HG03354 (cell line): ENCODE data around the gene NFIB.

Source experiments
- ATAC-seq: cut with Tn5 transposase; IDR thresholded peaks from one replicate; pipeline ENCODE4 v1.9.1; 2021; ENCODE audit warnings: mild to moderate bottlenecking; ENCODE audit not compliant: unreplicated experiment, poor library complexity, severe bottlenecking

The NFIB gene

DNA sequence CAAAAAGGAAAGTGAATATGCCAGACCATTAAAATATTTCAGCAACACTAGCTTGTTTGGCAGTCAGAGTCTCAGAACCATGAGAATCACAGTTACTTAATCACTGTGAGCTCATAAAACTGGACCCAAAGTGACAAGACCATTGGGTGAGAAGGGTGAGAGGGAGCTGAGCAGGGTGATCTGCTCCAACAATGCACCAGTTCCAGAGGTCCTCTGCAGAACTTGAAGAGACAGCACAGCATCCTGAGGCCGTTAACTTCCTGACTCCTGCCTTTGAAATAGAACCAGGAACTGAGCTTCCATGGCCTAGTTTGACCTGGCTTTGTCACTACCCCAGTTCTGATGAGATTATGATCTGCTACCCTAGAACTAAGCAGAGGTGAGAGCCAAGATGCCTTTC, 57.4 kb downstream of the NFIB start:
- no peak for ATAC-seq

DNA sequence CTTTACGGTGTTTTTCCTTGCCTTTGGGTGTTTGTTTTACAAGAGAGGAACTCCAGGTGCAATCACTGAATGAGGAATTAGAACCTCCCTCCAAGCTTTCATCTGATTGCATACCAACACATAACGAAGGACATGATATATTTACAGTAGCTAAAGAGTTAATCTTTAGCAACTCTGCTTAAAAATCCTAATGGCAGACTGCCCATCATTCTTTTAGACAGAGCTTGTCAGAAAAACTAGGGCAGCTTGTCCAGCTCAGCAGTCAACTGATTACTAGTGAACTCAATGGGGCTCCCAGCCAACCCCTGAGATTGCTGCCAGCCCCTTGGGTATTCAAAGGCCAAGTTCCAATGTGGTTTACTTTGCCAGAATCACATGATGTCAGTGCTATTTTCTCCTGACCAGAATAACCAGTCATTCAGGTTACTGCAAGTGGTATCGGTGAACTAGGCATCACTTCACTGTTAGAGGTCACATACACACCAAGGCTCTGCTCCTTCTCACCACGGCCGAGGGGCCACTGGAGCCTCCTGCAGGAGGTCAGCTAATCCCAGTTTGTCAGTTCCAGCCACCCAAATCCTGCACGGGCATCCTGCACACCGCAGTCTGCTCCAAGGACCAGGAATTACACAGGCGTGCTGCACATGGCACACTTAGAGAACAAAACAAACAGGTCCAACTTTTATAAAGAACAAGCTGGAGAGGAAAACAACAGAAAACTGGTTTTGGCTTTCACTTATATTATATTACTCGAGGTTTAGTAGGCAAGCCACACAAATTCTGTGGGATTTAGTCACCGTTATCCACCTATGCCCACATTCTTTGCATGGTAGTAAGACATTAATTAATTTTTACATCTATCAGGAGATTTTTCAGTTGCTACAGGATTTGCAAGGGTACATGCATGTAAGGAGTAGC, 62.5 kb downstream of the NFIB start:
- ATAC-seq = no peak

DNA sequence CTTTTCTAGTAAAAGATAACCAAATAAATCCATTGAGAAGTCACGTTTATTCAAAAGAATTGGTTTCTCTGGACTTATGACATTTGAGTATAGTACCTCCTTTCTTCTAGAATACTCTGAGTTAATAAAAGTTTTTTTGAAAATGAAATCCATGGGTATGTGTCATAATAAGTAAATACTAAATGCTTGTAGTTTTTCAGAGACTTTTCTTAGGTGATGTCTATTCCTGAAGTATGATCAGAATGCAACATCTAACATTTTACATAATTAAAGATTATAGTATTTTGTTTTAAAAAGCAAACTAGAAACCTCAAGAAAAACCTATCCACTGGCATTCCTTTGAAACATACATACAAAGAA, 63.2 kb downstream of the NFIB start:
- no peak for ATAC-seq

DNA sequence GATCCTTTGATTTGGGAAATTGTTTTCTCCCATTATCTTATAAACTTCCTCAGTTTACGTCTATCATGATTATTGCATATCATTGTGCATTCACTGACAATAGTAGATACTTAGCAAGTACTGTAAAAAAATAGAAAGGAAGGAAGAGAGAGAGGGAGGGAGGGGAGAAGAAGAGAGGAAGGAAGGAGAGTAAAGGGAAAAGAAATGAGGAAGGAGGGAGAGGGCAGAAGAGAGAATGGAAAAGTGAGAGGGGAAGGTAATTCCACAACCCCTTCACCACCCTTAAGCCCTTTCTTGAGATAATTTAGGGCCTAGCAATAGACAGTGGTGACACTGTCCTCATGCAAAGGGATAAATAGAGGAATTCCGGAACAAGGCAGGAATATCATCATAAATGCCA, 64.4 kb downstream of the NFIB start:
- ATAC-seq = no peak

DNA sequence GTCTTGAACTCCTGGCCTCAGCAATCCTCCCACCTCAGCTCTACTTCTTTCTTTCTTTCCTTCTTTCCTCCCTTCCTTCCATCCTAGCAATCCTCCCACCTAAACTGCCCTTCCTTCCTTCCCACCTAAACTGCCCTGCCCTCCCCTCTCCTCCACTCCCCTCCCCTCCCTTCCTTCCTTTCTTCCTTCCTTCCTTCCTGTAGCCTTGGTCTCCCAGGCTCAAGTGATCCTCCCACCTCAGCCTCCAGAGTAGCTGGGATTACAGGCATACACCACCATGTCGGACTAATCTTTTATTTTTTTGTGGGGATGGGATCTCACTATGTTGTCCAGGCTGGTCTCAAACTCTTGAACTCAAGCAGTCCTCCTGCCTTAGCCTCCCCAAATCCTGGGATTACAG, 65.8 kb downstream of the NFIB start:
- ATAC-seq = no peak

DNA sequence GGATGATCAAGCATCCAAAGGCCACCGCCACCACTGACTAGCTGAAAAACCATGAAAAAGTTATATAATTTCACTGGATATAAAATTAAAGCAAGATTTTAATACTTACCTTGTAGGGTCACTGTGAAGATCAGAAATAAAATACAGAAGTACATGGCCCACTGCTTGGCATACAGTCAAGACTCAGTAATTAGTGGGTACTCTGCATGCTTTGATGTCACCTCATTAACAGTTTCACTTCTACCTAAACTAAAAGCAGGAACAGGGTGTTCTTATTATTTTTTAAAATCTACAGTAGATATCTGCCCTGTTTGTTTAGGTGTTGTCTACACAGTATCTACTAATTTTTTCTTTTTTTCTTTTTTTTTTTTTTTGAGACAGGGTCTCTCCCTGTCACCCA, 66.4 kb downstream of the NFIB start:
- no peak for ATAC-seq

DNA sequence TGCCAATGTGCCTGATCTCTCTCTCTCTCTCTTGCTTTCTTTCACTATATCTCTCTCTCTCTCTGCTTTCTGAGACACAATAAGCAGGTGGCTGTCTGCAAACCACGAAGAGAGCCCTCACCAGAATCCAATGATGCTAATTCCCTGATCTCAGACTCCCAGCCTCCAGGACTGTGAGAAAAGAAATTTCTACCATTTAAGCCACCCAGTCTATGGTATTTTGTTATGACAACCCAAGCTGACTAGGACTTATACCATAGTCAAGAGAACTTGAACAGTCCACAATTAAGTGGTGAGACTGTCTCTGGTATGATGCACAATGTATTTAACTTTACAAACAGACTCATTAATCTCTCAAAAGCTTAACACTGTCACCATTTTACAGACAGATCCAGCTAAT, 67.0 kb downstream of the NFIB start:
- ATAC-seq = no peak

DNA sequence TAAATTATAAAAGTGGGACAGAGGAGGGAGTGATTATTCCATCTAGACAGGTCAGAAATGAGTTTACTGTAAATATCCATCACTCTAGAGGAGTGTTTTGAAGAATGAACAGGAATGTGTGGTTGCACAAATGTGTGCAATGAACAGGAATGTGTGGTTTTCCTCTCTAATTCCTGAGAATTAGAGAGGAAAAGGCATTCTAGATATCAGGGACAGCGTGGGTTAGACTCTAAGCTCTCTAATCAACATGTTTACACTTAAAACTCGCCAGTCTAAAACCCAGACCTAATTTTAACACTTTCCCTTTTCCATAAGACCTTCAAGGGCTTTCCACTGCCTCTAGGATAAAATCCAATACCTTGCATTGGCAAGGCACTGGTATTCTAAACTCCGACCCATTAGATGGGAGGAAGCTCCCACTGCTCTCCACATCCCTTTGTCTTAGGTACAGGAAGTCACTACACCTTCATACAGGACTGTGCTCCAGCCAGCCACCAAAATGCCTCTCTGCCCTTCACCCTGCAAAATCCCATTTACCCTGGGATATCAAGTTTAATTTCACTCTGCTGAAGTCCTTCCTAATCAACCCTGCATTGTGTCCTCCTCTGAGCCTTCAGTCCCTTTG, 67.9 kb downstream of the NFIB start:
- no peak for ATAC-seq

DNA sequence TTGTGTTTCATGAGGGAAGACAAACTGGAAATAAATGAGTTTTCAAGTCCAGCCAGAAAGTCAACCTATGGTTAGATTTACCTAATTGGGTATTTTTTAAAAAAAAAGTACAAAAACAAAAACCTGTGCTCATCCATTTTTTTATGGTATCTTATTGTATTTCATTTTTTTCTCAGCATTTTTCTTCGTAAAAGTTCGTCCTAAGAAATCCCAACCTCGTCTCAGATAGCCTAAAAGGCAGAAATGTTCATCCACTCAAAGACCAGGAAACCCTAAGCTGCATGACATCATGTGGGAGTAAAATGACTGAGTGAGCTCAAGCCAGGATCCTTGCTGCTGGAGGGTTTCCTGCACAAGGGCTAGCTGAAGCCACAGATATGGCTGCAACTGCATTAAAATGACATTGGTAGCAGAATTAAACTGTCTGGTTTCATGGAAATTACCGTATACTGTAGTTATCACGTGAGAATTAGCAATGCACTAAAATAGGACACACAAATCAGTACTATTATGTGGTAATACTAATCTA, 70.4 kb downstream of the NFIB start:
- no peak for ATAC-seq

DNA sequence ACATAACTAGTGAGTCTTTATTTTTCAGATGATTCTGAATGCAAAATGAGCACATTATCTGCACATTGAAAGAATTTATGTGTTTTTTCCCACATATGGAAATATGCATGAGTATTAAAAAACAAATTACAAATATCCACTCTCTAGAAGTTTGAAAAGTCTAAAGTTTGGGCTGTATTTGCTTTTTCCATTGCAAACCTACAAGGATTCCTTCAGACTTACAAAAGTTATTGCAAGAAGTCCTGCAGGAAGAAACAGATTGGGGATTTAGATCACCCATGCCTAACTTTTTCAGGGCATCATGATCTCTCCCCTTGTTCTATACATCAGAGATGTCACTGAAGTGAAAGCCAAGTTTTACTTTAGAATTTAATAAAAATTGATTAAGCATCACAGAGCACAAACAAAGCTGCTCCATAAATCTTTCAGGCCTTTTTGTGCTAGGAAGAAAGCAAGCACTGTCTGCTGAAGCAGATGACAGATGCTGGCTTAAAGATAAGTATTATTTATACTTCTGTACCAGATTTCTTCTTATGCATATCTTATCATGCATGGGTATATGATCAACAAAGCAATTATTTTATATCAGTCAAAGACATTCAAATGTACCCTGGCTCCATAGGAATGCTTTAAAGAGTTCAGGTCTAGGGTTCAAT, 71.7 kb downstream of the NFIB start:
- ATAC-seq = no peak

DNA sequence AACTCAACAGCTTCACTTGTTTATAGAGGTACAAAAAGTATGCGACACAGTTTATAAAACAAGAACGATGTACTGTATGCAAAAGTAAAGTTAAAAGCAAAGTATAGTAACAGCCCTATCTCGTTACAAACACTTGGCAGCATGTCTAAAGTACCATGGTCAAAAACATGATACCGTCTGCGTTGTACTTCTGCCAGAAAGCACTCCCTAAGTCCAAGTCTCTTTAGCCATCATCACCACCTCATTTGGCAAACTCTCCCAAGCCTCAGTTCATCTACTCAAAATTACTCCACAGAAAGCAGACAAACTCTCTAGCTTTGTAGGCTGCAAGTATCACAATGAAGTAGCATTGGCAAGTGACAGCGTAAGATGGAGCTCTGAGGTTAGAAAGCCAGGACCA, 73.4 kb downstream of the NFIB start:
- no peak for ATAC-seq

DNA sequence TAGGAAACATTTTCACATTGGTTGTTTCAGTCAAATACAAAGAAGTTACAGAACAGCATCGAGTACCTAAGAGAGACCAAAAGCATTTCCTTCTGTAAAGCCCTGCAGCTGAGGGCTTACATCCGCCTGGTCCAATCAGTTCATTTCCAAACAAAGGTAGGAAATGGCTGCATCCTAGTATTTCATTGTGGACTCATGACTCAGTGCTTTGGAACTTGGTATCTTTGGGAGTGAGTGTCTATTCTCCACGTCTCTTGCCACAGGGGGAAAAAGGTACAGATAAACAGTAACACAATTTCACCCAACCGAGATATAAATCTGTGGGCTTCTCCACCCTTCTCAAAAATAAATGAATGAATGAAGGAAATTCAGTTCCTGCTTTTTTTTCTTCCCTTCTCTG, 75.4 kb downstream of the NFIB start:
- ATAC-seq = no peak

DNA sequence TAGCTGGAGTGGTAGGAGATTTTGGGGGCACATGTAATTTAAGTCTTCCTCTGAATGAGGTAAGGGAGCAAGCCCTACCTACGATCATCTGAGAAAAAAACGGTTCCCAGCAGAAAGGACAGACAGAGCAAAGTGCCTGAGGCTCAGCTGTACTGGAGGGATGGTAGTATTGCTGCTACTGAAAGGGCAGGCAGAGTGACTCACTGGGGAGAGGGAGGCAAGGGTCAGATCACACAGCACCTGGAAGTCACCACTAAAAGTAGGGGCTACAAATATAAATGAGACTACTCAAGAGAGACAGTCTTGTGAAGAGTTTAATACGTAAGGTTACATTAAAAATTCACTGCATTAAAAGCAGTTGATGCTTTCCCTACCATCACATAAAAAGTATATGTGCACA, 75.9 kb downstream of the NFIB start:
- ATAC-seq = no peak

DNA sequence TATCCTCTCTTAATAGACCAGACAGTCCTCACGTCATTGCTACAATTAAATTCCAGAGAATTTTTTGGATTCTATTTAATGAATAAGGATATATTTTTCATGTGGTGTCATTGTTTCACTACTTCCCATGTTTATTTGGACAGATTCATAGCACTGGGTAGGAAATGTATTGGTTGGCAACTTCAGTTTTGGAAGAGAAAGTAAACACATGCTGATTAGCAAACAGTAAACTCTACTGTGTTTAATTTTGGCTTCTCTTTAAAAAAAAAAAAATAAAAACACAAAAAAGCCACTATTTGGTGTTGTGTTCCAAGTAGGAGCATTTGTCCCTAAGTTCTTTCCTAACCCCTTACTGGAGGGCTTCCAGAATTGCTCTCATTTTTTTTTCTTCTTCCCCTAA, 77.3 kb downstream of the NFIB start:
- no peak for ATAC-seq

DNA sequence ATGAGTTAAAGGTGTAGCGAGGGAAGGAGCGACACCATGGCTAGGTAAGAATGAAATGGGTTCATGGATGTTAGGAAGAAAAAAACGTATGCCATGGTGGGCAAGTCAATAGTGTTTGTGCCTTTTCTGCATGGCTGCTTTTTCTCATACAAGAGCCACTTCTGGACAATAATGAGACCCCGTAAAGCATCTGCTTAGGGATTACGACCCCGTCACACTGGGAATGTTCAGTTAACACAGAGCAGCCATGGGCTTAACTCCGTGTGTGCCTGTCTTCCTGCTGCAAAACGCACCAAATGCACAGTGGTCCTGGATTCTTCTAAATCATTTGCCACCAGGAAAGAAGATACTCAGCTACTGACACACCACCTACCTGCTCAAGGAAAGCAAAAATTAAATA, 81.8 kb downstream of the NFIB start:
- ATAC-seq = no peak

DNA sequence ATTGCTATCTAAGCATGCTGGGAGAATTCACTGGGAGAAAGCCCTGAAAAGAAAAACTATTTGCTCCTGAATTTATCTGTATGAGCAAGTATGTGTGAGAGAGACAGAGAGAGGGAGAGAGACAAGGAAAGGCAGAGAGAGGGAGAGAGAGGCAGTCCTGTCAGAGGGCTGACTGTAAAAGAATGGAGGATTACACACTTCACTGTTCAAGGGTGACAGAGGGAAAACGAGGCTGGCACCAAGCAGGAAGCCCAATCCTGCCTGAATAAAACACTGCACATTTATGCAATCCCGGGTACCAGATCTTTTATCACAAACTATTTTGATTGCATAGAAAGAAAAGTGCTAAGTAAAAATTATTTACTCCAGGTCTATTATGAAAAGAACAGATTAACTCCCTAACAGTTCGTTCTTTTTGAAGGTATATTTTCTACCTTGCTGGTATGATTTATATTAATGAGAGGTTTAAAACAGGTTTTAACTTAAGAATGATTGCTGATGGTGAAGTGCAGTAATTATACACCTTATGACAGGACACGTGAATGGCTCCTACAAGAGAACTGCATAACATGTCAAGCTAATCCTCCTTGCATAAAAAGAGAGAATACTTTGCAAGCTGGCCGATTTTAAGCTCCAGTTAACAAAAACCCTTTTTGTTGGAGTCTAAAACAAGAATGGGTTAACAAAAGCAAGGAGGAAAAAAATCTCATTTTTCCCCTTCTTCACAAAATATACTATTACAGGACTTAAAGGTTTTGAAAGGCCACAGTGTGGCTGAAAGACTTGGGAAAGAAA, 82.5 kb downstream of the NFIB start:
- no peak for ATAC-seq

DNA sequence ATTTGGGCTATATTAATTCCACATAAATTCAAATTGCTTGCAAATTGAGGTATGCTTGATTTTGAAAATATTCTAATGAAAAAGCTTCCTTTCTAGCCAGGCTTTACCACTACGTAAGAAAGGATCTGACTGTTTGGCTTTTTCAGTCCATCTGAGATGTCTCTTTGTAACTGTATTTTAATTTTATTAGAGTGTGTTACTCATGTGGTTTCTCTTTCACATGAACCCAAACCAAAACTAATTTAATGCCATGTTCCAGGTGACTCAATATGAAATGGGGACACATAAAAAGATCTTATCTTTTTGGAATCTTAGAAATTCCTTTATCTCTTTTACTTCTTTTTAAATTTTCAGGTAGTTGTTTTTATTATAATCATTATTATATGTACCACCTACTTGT, 85.3 kb downstream of the NFIB start:
- no peak for ATAC-seq

DNA sequence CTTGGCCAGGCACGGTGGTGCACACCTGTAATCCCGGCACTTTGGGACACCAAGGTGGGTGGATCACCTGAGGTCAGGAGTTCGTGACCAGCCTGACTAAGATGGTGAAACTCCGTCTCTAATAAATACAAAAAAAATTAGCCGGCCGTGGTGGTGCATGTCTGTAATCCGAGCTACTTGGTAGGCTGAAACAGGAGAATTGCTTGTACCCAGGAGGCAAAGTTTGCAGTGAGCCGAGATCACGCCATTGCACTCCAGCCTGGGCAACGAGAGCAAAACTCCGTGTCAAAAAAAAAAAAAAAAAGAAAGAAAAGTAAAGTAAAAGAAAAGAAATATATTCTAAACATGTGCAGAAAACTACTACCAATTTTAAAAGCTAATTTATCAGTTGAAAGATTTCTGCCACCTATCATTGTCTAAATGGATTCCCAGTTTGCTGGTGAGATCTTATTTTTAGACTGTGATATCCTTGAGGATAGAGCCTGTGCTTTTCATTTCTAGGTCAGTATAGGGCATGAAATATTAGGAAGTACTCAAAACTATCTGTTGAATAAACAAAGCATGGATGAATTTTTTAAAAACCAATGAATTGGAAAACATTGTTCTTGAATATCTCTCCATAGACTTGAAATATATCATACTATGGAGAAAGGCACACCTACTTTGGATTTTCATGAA, 86.9 kb downstream of the NFIB start:
- ATAC-seq = no peak

DNA sequence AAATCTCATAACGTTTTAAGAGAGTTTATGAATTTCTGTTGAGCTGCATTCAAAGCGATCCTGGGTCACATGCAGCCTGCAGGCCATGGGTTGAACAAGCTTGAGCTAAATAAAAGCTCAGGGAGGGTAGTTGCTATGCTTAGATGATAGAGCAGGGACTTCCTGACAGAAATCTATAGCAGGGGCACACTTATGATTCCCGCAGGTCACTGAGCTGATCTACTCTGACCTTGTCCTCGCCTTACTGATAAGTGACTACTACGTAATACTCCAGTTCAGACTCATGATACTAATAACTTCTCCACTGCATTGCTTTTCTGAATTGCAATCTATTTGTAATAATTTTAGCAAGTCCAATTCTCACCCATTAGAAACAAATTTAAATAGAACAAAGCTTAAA, 90.9 kb downstream of the NFIB start:
- ATAC-seq = no peak
